Vagina (tissue), 2 donors: Measurements from ENCODE around the gene TMEM273. TPM values are rescaled to one million over a fixed set of nuclear protein-coding genes. Genes with fewer than 3 reads are reported as not detected.
A peak's percentile ranks its signal among the peaks of the same experiment; 100 is the strongest.

Experiments used
- DNase-seq, 2 donors: peaks; one replicate each; pipeline ENCODE4 v3.0.0-alpha.2; 2017; ENCODE audit errors: extremely low spot score in 2 of 2
- H3K27ac ChIP-seq: fragments of 200-600 bp; sonication (generic); one replicate; pipeline ENCODE4 v1.5.1; 2019
- H3K27me3 ChIP-seq: fragments of 200-600 bp; sonication (generic); one replicate; pipeline ENCODE4 v1.5.1; 2019
- H3K36me3 ChIP-seq, 2 donors: fragments of 200-600 bp; sonication (generic); one replicate each; pipeline ENCODE4 v1.5.1; 2017 to 2019
- H3K4me1 ChIP-seq: fragments of 200-600 bp; sonication (generic); one replicate; pipeline ENCODE4 v1.5.1; 2019
- H3K4me3 ChIP-seq, 2 donors: fragments of 200-600 bp; sonication (generic); 1 replicate in 1 of 2; 2 replicates in 1 of 2; pipeline ENCODE4 v1.5.1; 2016 to 2019
- H3K9me3 ChIP-seq: fragments of 200-600 bp; sonication (generic); one replicate; pipeline ENCODE4 v1.5.1; 2019
- POLR2A ChIP-seq, 2 donors: fragments of 450-650 bp; IDR thresholded peaks; one replicate each; pipeline ENCODE4 v1.6.1; 2017; ENCODE audit warnings: antibody characterized with exemption in 2 of 2, mild to moderate bottlenecking in 2 of 2, moderate library complexity in 2 of 2
- POLR2AphosphoS5 ChIP-seq, 2 donors: sonication (generic); formaldehyde crosslinking; IDR thresholded peaks; one replicate each; pipeline ENCODE4 v1.9.0; 2017; ENCODE audit warnings: antibody characterized with exemption in 2 of 2, mild to moderate bottlenecking in 2 of 2, low read depth in 1 of 2; ENCODE audit not compliant: insufficient read depth in 1 of 2
- intact Hi-C: fragments of 100-400 bp; cut with DNase I; formaldehyde crosslinking; loops from one replicate; pipeline ENCODE4 v1.15.1; 2023
- total RNA-seq: library from RNA; depleted of rRNA; stranded (reverse); fragments of >200 nt; gene quantifications from one replicate; pipeline ENCODE4 v1.2.3, GENCODE V29; 2016
- TF ChIP-seq, protein P1 (sequence below), 3 experiments: fragments of 450-650 bp in 2 of 3; fragments of 200-600 bp in 1 of 3; sonication (generic) in 1 of 3; IDR thresholded peaks; one replicate each; pipeline ENCODE4 v1.5.1; 2017 to 2019; ENCODE audit warnings: antibody characterized with exemption in 3 of 3, mild to moderate bottlenecking in 2 of 3, moderate library complexity in 2 of 3

TMEM273 gene, protein sequence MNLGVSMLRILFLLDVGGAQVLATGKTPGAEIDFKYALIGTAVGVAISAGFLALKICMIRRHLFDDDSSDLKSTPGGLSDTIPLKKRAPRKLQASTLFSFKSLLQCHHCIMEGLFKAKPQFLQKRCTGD
- 17.9 TPM for total RNA-seq

DNA sequence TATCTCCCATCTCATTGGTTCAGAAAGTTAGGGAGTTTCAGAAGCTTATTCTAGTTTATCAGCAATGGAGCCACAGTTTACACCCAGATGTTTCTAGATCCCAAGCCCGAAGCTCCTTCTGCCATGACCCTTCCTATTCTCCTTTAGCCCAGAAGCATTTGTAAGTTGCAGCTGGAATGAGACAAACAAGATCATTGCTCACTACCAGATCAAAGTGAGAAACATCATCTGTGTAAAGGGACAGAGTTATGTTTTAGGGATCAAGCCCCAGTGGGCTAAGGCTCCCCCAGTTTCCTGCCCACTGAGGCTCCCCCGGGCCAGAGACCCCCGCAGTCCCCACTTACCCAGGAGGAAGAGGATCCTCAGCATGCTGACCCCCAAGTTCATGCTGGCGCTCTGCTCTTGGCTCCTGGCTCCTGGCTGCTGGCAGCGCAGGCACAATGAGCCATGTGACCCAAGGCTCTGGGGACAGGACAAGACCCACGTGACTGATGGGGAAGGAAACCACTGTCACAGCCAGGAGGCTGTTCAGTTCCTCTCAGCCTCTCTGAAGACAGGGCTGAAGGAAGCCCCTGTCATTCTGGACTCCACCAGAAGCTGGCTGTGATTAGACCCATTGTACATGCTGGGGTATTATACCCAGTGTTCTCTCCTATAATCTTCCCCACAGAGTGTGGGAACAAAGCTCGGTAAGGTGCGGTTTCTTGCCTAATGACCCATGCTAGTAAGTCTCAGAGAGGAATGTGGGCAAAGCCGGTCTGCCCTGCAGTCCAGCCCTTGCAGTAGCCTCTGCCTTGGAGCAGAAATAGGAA lies at the start of gene TMEM273:
Gene TMEM273, minus strand, starts transcription at position 442 of the 812 bp plus-strand sequence. Its CDS starts 55 bp downstream, at position 387.
- Histone ChIP-seq H3K4me1 (peaks cover 19% of the 10 kb centered on the region), H3K9me3 (no peaks in the 10 kb centered on the region), H3K27me3 (no peaks in the 10 kb centered on the region), H3K27ac (peak within 1 kb of the TSS; percentile 50), H3K36me3 (no peaks in the 10 kb centered on the region), H3K4me3 (peak within 1 kb of the TSS; percentile 24 to 33)
- TF ChIP-seq POLR2AphosphoS5 (IDR thresholded peaks at IDR 0.05; ENCODE audit: insufficient read depth in 1 of 2, low read depth in 1 of 2) (peak; percentile 67 to 86), POLR2A (IDR thresholded peaks at IDR 0.05) (peak in 1 of 2 donors; percentile 17)
- TF ChIP-seq, protein P1, sequence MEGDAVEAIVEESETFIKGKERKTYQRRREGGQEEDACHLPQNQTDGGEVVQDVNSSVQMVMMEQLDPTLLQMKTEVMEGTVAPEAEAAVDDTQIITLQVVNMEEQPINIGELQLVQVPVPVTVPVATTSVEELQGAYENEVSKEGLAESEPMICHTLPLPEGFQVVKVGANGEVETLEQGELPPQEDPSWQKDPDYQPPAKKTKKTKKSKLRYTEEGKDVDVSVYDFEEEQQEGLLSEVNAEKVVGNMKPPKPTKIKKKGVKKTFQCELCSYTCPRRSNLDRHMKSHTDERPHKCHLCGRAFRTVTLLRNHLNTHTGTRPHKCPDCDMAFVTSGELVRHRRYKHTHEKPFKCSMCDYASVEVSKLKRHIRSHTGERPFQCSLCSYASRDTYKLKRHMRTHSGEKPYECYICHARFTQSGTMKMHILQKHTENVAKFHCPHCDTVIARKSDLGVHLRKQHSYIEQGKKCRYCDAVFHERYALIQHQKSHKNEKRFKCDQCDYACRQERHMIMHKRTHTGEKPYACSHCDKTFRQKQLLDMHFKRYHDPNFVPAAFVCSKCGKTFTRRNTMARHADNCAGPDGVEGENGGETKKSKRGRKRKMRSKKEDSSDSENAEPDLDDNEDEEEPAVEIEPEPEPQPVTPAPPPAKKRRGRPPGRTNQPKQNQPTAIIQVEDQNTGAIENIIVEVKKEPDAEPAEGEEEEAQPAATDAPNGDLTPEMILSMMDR (IDR thresholded peaks at IDR 0.05), result no peak
- intact Hi-C loops, result no loop called here
- DNase-seq, result peak; percentile 87

DNA sequence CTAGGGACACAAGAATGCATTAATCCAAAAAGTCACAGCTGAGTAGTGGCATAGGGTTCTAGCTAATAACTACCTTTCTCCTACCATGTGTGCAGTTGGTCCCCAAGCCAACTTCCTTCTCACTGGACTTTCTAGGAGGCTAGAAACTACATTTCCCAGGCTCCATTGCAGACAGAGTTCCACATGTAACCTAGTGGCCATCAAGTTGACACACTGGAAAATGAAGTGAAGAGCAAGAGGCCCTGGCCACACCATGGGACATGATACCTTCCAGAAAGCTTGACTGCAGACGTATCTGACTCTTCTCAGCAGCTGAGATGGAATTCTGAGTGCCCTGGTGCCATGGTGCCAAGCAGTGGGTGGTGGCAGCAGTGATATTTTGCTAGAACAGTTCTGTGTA lies 49.8 kb upstream of the TMEM273 start:
- Histone ChIP-seq H3K4me3 (no peak overlapping the region), H3K36me3 (no peaks in the 10 kb centered on the region), H3K9me3 (no peaks in the 10 kb centered on the region), H3K4me1 (no peaks in the 10 kb centered on the region), H3K27ac (no peak overlapping the region), H3K27me3 (no peaks in the 10 kb centered on the region)
- no peak for DNase-seq
- intact Hi-C loops, result no loop called here
- no peak for TF ChIP-seq POLR2A (IDR thresholded peaks at IDR 0.05)
- TF ChIP-seq, protein P1 (IDR thresholded peaks at IDR 0.05), result no peak

DNA sequence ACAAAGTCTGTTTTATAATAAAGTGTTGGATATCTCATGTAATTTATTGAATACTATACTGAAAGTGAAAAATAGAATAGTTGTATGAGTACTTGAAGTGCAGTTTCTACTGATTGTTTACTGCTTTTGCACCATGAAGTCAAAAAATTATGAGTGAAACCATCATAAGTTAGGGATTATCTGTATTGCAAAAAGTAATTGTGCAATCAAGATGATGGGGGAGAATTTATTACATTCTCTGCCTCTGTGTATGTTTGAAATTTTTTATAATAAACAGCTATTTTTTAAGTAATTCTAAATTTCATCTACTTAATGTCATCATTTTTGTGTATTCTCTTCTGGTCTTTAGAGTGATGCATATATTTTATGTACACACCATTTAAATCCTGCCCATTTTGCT lies 47.2 kb upstream of the TMEM273 start:
- TF ChIP-seq POLR2AphosphoS5 (IDR thresholded peaks at IDR 0.05; ENCODE audit: insufficient read depth in 1 of 2, low read depth in 1 of 2) (no peak), POLR2A (IDR thresholded peaks at IDR 0.05) (no peak)
- TF ChIP-seq, protein P1 (IDR thresholded peaks at IDR 0.05), result no peak
- Histone ChIP-seq H3K27ac (no peak overlapping the region), H3K9me3 (no peaks in the 10 kb centered on the region), H3K27me3 (no peaks in the 10 kb centered on the region), H3K4me3 (no peak overlapping the region), H3K4me1 (no peaks in the 10 kb centered on the region), H3K36me3 (no peaks in the 10 kb centered on the region)
- intact Hi-C loops, result no loop called here
- no peak for DNase-seq

DNA sequence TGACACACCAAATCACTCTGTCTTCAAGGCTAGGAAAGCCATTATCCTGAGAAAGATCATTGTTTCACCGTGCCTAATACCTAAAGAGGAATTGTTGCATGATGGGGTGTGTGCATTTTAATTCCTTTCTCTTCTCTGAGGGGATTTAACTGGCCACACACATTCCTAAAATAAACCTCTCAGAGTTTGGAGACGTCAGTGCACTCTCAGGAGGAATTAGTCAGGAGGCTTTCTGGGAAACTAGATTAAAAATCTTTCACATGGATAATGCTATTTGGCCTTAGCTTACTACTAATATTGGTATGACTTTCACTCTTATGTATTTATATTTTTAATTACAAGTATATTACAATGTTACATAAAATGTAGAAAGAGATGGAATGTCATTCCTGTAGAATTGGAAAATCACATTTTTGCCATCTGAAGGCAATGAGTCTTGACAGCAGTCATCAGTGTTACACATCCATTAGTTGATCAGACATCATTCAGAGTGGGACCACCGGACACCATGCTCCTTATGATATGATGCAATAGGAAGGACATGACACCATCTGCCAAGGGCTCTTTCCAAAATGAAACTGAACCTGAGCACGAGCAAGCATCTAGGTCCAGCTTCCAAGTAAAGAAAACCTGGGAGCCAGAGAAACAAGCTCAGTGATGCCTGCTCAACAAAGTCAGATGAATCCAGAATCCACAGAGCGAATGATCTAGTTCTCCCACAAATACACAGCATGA lies 43.1 kb upstream of the TMEM273 start:
- intact Hi-C loops, result no loop called here
- no peaks in the 10 kb centered on the region for H3K36me3 ChIP-seq
- H3K4me1 ChIP-seq, result no peaks in the 10 kb centered on the region
- H3K27me3 ChIP-seq, result no peaks in the 10 kb centered on the region
- no peak for DNase-seq
- TF ChIP-seq POLR2AphosphoS5 (IDR thresholded peaks at IDR 0.05; ENCODE audit: insufficient read depth in 1 of 2, low read depth in 1 of 2), result no peak
- no peak for TF ChIP-seq POLR2A (IDR thresholded peaks at IDR 0.05)
- TF ChIP-seq, protein P1 (IDR thresholded peaks at IDR 0.05), result no peak
- no peaks in the 10 kb centered on the region for H3K9me3 ChIP-seq
- no peak overlapping the region for H3K4me3 ChIP-seq
- no peak overlapping the region for H3K27ac ChIP-seq
